GM21390 (cell line): ENCODE measurements around the gene ANKRD12.

Experiments
- ATAC-seq: cut with Tn5 transposase; IDR thresholded peaks from one replicate; pipeline ENCODE4 v1.9.1; 2021; ENCODE audit not compliant: unreplicated experiment

ANKRD12 gene

DNA sequence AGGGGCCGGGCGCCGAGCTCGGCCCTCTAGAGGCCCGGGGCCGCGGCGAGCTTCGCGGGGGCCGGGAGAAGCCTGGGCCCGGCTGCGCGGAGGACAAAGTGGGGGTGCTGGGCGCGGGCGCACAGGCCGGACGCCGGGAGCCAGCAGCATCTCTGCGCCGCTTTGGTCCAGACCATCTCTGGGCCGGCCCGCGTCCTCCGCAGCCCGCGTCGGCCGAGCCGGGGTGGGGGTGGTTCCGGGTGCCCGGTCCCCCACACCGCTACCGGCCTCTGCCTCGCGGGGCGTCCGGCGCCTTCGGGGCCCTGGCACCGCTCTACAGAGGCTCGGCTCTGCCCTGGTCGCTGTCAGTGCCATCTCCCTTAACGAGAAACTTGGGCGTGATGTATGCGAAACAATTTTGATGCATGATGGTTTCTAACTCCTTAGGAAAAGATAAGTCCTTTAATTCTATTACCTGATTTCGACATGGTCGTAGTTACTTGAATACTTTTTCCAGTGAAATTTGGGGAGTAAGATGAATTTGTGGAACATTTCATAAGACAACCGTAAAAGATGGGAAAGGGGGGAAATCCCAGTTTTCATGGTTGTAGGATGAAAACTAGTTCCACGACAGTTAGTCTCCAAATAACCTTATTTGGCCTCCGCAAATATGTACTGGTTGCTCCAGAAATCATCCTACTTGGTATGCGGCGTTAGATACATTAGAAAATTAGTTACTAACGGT lies 198.6 kb downstream of the ANKRD12 start:
- ATAC-seq: peak; percentile 38
